Hematopoietic multipotent progenitor cell (in vitro differentiated cells): ENCODE results near the gene LIPC. TPM values are rescaled to one million over a fixed set of nuclear protein-coding genes. Genes with fewer than 3 reads are reported as not detected.

Experiments used
- DNase-seq, 3 donors: peaks; one replicate each; pipeline ENCODE4 v3.0.0-alpha.2; 2011 to 2015; ENCODE audit warnings: low read depth in 2 of 3, low spot score in 2 of 3
- total RNA-seq: library from RNA; depleted of rRNA; stranded (reverse); fragments of >200 nt; gene quantifications from one replicate; pipeline ENCODE4 v1.2.3, GENCODE V29; 2012

Gene LIPC
- total RNA-seq, 1 donor, result 0.27 TPM

- DNase-seq, result no peak
These were observed 40.4 kb downstream of the LIPC start for GRCh38 chr15:58472221-58472620.

- peak in 2 of 3 donors; percentile 22 to 26 for DNase-seq
These were observed 41.2 kb downstream of the LIPC start for GRCh38 chr15:58472821-58473581.

- DNase-seq, result no peak
These were observed 41.9 kb downstream of the LIPC start for GRCh38 chr15:58473724-58474123.

- peak in 1 of 3 donors; percentile 34 for DNase-seq
These were observed 43.0 kb downstream of the LIPC start for GRCh38 chr15:58474741-58475323.

- DNase-seq, result peak in 1 of 3 donors; percentile 54
These were observed 44.1 kb downstream of the LIPC start for GRCh38 chr15:58475573-58476524.

- no peak for DNase-seq
These were observed 44.9 kb downstream of the LIPC start for GRCh38 chr15:58476525-58477162.

- DNase-seq, result peak in 2 of 3 donors; percentile 42 to 75
These were observed 45.4 kb downstream of the LIPC start for GRCh38 chr15:58477170-58477569.

GRCh38 chr15:58478035-58478434 lies 46.2 kb downstream of the LIPC start:
- DNase-seq, result no peak

- no peak for DNase-seq
These were observed 46.8 kb downstream of the LIPC start for GRCh38 chr15:58478579-58478978.

- no peak for DNase-seq
These were observed 48.1 kb downstream of the LIPC start for GRCh38 chr15:58479941-58480340.

GRCh38 chr15:58483376-58483775 lies 51.6 kb downstream of the LIPC start:
- DNase-seq, result no peak

- DNase-seq, result peak in 1 of 3 donors; percentile 87
These were observed 53.2 kb downstream of the LIPC start for GRCh38 chr15:58484791-58485600.

GRCh38 chr15:58486062-58486461 lies 54.3 kb downstream of the LIPC start:
- no peak for DNase-seq

GRCh38 chr15:58486564-58486963 lies 54.8 kb downstream of the LIPC start:
- no peak for DNase-seq

- DNase-seq, result no peak
These were observed 55.4 kb downstream of the LIPC start for GRCh38 chr15:58487041-58487723.

- DNase-seq, result no peak
These were observed 55.9 kb downstream of the LIPC start for GRCh38 chr15:58487724-58488120.

- DNase-seq, result no peak
These were observed 57.7 kb downstream of the LIPC start for GRCh38 chr15:58489289-58490085.

- DNase-seq, result no peak
These were observed 58.5 kb downstream of the LIPC start for GRCh38 chr15:58490086-58490887.
